NK-92 (cell line): ENCODE measurements around the gene MYCBP2.
"Not testable (repeated sequence)": the region's sequence is repeated elsewhere in the genome, so short reads cannot be mapped to it uniquely, and the experiment has no call there.

Source experiments
- DNase-seq: peaks from one replicate; lab custom pipeline; 2025; ENCODE audit not compliant: unreplicated experiment; lab: John Stamatoyannopoulos, UW

Gene MYCBP2

GRCh38 chr13:77038907-77039480 lies 287.9 kb downstream of the MYCBP2 start:
- no peak for DNase-seq

- no peak for DNase-seq
Measured at GRCh38 chr13:77036279-77036678, 290.6 kb downstream of the MYCBP2 start.

GRCh38 chr13:77034881-77035280 lies 292.0 kb downstream of the MYCBP2 start:
- no peak for DNase-seq

GRCh38 chr13:77033717-77034302 lies 293.1 kb downstream of the MYCBP2 start:
- no peak for DNase-seq

- no peak for DNase-seq
Measured at GRCh38 chr13:77031656-77032243, 295.1 kb downstream of the MYCBP2 start.

GRCh38 chr13:77029436-77029835 lies 297.5 kb downstream of the MYCBP2 start:
- no peak for DNase-seq

GRCh38 chr13:77028202-77028601 lies 298.7 kb downstream of the MYCBP2 start:
- no peak for DNase-seq

GRCh38 chr13:77026861-77027621 lies 299.9 kb downstream of the MYCBP2 start, which contains the start of gene FBXL3:
Gene FBXL3, minus strand, starts transcription at chr13:77027159. Its CDS starts 5,299 bp downstream, at chr13:77021860.
- DNase-seq = peak; percentile 11

GRCh38 chr13:77026255-77026860 lies 300.5 kb downstream of the MYCBP2 start:
- no peak for DNase-seq

- no peak for DNase-seq
Measured at GRCh38 chr13:77022341-77022740, 304.6 kb downstream of the MYCBP2 start.

- no peak for DNase-seq
Measured at GRCh38 chr13:77019756-77020155, 307.1 kb downstream of the MYCBP2 start.

- no peak for DNase-seq
Measured at GRCh38 chr13:77016888-77017623, 309.8 kb downstream of the MYCBP2 start.

- DNase-seq = no peak
Measured at GRCh38 chr13:77016251-77016812, 310.6 kb downstream of the MYCBP2 start.

GRCh38 chr13:77014906-77015685 lies 311.8 kb downstream of the MYCBP2 start:
- no peak for DNase-seq

- DNase-seq = no peak
Measured at GRCh38 chr13:77013853-77014542, 312.9 kb downstream of the MYCBP2 start.

GRCh38 chr13:77009719-77010118 lies 317.2 kb downstream of the MYCBP2 start:
- DNase-seq = not testable (repeated sequence)

- DNase-seq = no peak
Measured at GRCh38 chr13:77009011-77009410, 317.9 kb downstream of the MYCBP2 start.

GRCh38 chr13:77008337-77008736 lies 318.6 kb downstream of the MYCBP2 start:
- DNase-seq = not testable (repeated sequence)

- DNase-seq = no peak
Measured at GRCh38 chr13:77002590-77003190, 324.2 kb downstream of the MYCBP2 start.
